GM23338 (cell line): ENCODE results near the gene SLC8A1.
A peak's percentile ranks its signal among the peaks of the same experiment; 100 is the strongest.

Source experiments
- CREB1 ChIP-seq: fragments of 250-450 bp; sonication (Bioruptor Pico); IDR thresholded peaks from 2 replicates; pipeline ENCODE4 v1.5.0; 2020; ENCODE audit warnings: low read depth, mild to moderate bottlenecking, moderate library complexity
- ETS1 ChIP-seq: IDR thresholded peaks from 2 replicates; pipeline ENCODE4 v1.6.1; 2016; ENCODE audit warnings: antibody characterized with exemption
- EZH2 ChIP-seq: fragments of 200-600 bp; sonication (generic); IDR thresholded peaks from one replicate; pipeline ENCODE4 v1.8.0; 2017; ENCODE audit warnings: antibody characterized with exemption, mild to moderate bottlenecking, low read depth; ENCODE audit not compliant: unreplicated experiment
- EZH2phosphoT487 ChIP-seq: fragments of 200-600 bp; sonication (generic); IDR thresholded peaks from one replicate; pipeline ENCODE4 v1.8.1; 2018; ENCODE audit warnings: antibody characterized with exemption; ENCODE audit not compliant: unreplicated experiment
- JUNB ChIP-seq: IDR thresholded peaks from one replicate; pipeline ENCODE4 v1.6.1; 2016; ENCODE audit warnings: antibody characterized with exemption; ENCODE audit not compliant: unreplicated experiment
- NANOG ChIP-seq: IDR thresholded peaks from 2 replicates; pipeline ENCODE4 v1.6.1; 2016; ENCODE audit warnings: antibody characterized with exemption, borderline replicate concordance
- POLR2AphosphoS5 ChIP-seq: IDR thresholded peaks from 2 replicates; pipeline ENCODE4 v1.6.1; 2016; ENCODE audit warnings: antibody characterized with exemption, low read depth
- STAT1 ChIP-seq: IDR thresholded peaks from one replicate; pipeline ENCODE4 v1.6.1; 2016; ENCODE audit warnings: antibody characterized with exemption; ENCODE audit not compliant: unreplicated experiment
- ZNF331 ChIP-seq: fragments of 250-450 bp; sonication (Bioruptor Pico); IDR thresholded peaks from 2 replicates; pipeline ENCODE4 v1.5.0; 2020; ENCODE audit warnings: low read depth, mild to moderate bottlenecking, moderate library complexity
- TF ChIP-seq, protein P1 (sequence below), 2 experiments: fragments of 200-600 bp in 1 of 2; sonication (generic) in 1 of 2; conservative IDR thresholded peaks; 2 replicates each; pipeline versions ENCODE4 v1.5.1 to v1.6.1; 2016 to 2017; ENCODE audit warnings: antibody characterized with exemption in 2 of 2, low read depth in 2 of 2, mild to moderate bottlenecking in 2 of 2, moderate library complexity in 1 of 2
- TF ChIP-seq, protein P2 (sequence below): IDR thresholded peaks from one replicate; pipeline ENCODE4 v1.6.1; 2018; ENCODE audit warnings: antibody characterized with exemption; ENCODE audit not compliant: unreplicated experiment
- TF ChIP-seq, protein P3 (sequence below): fragments of 250-450 bp; sonication (Bioruptor Pico); IDR thresholded peaks from 2 replicates; pipeline ENCODE4 v1.5.0; 2020; ENCODE audit warnings: mild to moderate bottlenecking, moderate library complexity

GRCh38 chr2:40072442-40073232 is 379.3 kb downstream of the SLC8A1 start:
- TF ChIP-seq, protein P1, sequence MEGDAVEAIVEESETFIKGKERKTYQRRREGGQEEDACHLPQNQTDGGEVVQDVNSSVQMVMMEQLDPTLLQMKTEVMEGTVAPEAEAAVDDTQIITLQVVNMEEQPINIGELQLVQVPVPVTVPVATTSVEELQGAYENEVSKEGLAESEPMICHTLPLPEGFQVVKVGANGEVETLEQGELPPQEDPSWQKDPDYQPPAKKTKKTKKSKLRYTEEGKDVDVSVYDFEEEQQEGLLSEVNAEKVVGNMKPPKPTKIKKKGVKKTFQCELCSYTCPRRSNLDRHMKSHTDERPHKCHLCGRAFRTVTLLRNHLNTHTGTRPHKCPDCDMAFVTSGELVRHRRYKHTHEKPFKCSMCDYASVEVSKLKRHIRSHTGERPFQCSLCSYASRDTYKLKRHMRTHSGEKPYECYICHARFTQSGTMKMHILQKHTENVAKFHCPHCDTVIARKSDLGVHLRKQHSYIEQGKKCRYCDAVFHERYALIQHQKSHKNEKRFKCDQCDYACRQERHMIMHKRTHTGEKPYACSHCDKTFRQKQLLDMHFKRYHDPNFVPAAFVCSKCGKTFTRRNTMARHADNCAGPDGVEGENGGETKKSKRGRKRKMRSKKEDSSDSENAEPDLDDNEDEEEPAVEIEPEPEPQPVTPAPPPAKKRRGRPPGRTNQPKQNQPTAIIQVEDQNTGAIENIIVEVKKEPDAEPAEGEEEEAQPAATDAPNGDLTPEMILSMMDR (conservative IDR thresholded peaks at IDR 0.05; ENCODE audit: low read depth in 2 of 2), result 0 out of 4 replicates have a peak, but pooled peaks of 1 of the 2 experiments have one; percentile 14
- TF ChIP-seq EZH2 (no peak), CREB1 (CRISPR knock-in tag) (no peak), EZH2phosphoT487 (no peak), POLR2AphosphoS5 (no peak), NANOG (no peak), STAT1 (no peak), ETS1 (no peak), ZNF331 (CRISPR knock-in tag) (no peak), JUNB (no peak)
- TF ChIP-seq, protein P2, sequence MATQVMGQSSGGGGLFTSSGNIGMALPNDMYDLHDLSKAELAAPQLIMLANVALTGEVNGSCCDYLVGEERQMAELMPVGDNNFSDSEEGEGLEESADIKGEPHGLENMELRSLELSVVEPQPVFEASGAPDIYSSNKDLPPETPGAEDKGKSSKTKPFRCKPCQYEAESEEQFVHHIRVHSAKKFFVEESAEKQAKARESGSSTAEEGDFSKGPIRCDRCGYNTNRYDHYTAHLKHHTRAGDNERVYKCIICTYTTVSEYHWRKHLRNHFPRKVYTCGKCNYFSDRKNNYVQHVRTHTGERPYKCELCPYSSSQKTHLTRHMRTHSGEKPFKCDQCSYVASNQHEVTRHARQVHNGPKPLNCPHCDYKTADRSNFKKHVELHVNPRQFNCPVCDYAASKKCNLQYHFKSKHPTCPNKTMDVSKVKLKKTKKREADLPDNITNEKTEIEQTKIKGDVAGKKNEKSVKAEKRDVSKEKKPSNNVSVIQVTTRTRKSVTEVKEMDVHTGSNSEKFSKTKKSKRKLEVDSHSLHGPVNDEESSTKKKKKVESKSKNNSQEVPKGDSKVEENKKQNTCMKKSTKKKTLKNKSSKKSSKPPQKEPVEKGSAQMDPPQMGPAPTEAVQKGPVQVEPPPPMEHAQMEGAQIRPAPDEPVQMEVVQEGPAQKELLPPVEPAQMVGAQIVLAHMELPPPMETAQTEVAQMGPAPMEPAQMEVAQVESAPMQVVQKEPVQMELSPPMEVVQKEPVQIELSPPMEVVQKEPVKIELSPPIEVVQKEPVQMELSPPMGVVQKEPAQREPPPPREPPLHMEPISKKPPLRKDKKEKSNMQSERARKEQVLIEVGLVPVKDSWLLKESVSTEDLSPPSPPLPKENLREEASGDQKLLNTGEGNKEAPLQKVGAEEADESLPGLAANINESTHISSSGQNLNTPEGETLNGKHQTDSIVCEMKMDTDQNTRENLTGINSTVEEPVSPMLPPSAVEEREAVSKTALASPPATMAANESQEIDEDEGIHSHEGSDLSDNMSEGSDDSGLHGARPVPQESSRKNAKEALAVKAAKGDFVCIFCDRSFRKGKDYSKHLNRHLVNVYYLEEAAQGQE, result no peak
- TF ChIP-seq, protein P3, sequence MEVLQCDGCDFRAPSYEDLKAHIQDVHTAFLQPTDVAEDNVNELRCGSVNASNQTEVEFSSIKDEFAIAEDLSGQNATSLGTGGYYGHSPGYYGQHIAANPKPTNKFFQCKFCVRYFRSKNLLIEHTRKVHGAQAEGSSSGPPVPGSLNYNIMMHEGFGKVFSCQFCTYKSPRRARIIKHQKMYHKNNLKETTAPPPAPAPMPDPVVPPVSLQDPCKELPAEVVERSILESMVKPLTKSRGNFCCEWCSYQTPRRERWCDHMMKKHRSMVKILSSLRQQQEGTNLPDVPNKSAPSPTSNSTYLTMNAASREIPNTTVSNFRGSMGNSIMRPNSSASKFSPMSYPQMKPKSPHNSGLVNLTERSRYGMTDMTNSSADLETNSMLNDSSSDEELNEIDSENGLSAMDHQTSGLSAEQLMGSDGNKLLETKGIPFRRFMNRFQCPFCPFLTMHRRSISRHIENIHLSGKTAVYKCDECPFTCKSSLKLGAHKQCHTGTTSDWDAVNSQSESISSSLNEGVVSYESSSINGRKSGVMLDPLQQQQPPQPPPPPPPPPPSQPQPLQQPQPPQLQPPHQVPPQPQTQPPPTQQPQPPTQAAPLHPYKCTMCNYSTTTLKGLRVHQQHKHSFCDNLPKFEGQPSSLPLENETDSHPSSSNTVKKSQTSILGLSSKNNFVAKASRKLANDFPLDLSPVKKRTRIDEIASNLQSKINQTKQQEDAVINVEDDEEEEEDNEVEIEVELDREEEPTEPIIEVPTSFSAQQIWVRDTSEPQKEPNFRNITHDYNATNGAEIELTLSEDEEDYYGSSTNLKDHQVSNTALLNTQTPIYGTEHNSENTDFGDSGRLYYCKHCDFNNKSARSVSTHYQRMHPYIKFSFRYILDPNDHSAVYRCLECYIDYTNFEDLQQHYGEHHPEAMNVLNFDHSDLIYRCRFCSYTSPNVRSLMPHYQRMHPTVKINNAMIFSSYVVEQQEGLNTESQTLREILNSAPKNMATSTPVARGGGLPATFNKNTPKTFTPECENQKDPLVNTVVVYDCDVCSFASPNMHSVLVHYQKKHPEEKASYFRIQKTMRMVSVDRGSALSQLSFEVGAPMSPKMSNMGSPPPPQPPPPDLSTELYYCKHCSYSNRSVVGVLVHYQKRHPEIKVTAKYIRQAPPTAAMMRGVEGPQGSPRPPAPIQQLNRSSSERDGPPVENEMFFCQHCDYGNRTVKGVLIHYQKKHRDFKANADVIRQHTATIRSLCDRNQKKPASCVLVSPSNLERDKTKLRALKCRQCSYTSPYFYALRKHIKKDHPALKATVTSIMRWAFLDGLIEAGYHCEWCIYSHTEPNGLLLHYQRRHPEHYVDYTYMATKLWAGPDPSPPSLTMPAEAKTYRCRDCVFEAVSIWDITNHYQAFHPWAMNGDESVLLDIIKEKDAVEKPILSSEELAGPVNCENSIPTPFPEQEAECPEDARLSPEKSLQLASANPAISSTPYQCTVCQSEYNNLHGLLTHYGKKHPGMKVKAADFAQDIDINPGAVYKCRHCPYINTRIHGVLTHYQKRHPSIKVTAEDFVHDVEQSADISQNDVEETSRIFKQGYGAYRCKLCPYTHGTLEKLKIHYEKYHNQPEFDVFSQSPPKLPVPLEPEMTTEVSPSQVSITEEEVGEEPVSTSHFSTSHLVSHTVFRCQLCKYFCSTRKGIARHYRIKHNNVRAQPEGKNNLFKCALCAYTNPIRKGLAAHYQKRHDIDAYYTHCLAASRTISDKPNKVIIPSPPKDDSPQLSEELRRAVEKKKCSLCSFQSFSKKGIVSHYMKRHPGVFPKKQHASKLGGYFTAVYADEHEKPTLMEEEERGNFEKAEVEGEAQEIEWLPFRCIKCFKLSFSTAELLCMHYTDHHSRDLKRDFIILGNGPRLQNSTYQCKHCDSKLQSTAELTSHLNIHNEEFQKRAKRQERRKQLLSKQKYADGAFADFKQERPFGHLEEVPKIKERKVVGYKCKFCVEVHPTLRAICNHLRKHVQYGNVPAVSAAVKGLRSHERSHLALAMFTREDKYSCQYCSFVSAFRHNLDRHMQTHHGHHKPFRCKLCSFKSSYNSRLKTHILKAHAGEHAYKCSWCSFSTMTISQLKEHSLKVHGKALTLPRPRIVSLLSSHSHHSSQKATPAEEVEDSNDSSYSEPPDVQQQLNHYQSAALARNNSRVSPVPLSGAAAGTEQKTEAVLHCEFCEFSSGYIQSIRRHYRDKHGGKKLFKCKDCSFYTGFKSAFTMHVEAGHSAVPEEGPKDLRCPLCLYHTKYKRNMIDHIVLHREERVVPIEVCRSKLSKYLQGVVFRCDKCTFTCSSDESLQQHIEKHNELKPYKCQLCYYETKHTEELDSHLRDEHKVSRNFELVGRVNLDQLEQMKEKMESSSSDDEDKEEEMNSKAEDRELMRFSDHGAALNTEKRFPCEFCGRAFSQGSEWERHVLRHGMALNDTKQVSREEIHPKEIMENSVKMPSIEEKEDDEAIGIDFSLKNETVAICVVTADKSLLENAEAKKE (CRISPR knock-in tag), result no peak
